ENCODE results near the gene ADA.

The ADA gene

GRCh38 chr20:44600758-44601201 lies 50.7 kb downstream of the ADA start:
- no peak overlapping the region for H3K4me3 ChIP-seq (ENCODE audit: low read length)
- TF ChIP-seq CTCF (IDR thresholded peaks at IDR 0.05; ENCODE audit: insufficient read depth, low read depth, low read length, missing control alignments): no peak
- no peak for DNase-seq (ENCODE audit: low read depth)

GRCh38 chr20:44600301-44600700 lies 51.2 kb downstream of the ADA start:
- no peak overlapping the region for H3K4me3 ChIP-seq (ENCODE audit: low read length)
- no peak for DNase-seq (ENCODE audit: low read depth)
- TF ChIP-seq CTCF (IDR thresholded peaks at IDR 0.05; ENCODE audit: insufficient read depth, low read depth, low read length, missing control alignments): no peak

- H3K4me3 ChIP-seq (ENCODE audit: low read length): no peak overlapping the region
- DNase-seq (ENCODE audit: low read depth): no peak
- no peak for TF ChIP-seq CTCF (IDR thresholded peaks at IDR 0.05; ENCODE audit: insufficient read depth, low read depth, low read length, missing control alignments)
Observed at GRCh38 chr20:44599715-44600114, 51.8 kb downstream of the ADA start.

GRCh38 chr20:44598423-44599305 lies 52.8 kb downstream of the ADA start:
- TF ChIP-seq CTCF (IDR thresholded peaks at IDR 0.05; ENCODE audit: insufficient read depth, low read depth, low read length, missing control alignments): no peak
- no peak for DNase-seq (ENCODE audit: low read depth)
- H3K4me3 ChIP-seq (ENCODE audit: low read length): no peak overlapping the region

- no peak for DNase-seq (ENCODE audit: low read depth)
- no peak overlapping the region for H3K4me3 ChIP-seq (ENCODE audit: low read length)
- no peak for TF ChIP-seq CTCF (IDR thresholded peaks at IDR 0.05; ENCODE audit: insufficient read depth, low read depth, low read length, missing control alignments)
Observed at GRCh38 chr20:44597930-44598329, 53.6 kb downstream of the ADA start.

GRCh38 chr20:44597516-44597915 lies 54.0 kb downstream of the ADA start:
- no peak overlapping the region for H3K4me3 ChIP-seq (ENCODE audit: low read length)
- no peak for DNase-seq (ENCODE audit: low read depth)
- TF ChIP-seq CTCF (IDR thresholded peaks at IDR 0.05; ENCODE audit: insufficient read depth, low read depth, low read length, missing control alignments): no peak

GRCh38 chr20:44596876-44597275 lies 54.6 kb downstream of the ADA start:
- TF ChIP-seq CTCF (IDR thresholded peaks at IDR 0.05; ENCODE audit: insufficient read depth, low read depth, low read length, missing control alignments): no peak
- H3K4me3 ChIP-seq (ENCODE audit: low read length): no peak overlapping the region
- DNase-seq (ENCODE audit: low read depth): no peak

Data from epithelial cell of esophagus (primary cell).